ENCODE data around the gene CD164. TPM values are rescaled to one million over a fixed set of nuclear protein-coding genes. Genes with fewer than 3 reads are reported as not detected.

Gene CD164
- total and polyA plus RNA-seq, 2 of the 13 experiments (the other 11 are each of a cell fraction or from before 2014, with no cell fraction given): 222 to 293 TPM

GRCh38 chr6:109374326-109374892, 7.9 kb downstream of the CD164 start:
- Histone ChIP-seq H2AFZ (ENCODE audit: low read length) (no peak overlapping the region), H4K20me1 (ENCODE audit: insufficient read depth, low read length) (peaks cover 28% of the 10 kb centered on the region), H3K9me3 (ENCODE audit: low read length) (no peaks in the 10 kb centered on the region), H3K4me1 (ENCODE audit: insufficient read depth, low read length) (peaks cover 16% of the 10 kb centered on the region), H3K36me3 (replicated peaks in 1 of 2; ENCODE audit: control insufficient read depth in 1 of 2, insufficient read depth in 2 of 2, low read length in 2 of 2) (peaks cover 21 to 88% of the 10 kb centered on the region in 2 experiments), H3K4me2 (ENCODE audit: low read depth, low read length) (no peak overlapping the region), H3K27ac (ENCODE audit: extremely low read length, insufficient read depth, low read length) (no peak overlapping the region), H3K4me3 (replicated peaks in 1 of 3; ENCODE audit: insufficient read depth in 1 of 3, low read depth in 2 of 3, low read length in 3 of 3) (no peak overlapping the region), H3K9ac (ENCODE audit: insufficient read depth, low read depth, low read length) (no peak overlapping the region), H3K79me2 (ENCODE audit: insufficient read depth, low read length) (peaks cover 41% of the 10 kb centered on the region), H3K27me3 (ENCODE audit: control insufficient read depth in 1 of 2, insufficient read depth in 2 of 2, low read length in 2 of 2) (no peaks in the 10 kb centered on the region)
- in situ Hi-C loops (cut with HindIII; ENCODE audit: extremely low pct_ligation_motif_present, low pct_unique_long_range_greater_than_20kb) (no loop called here), intact Hi-C loops (cut with micrococcal nuclease; ENCODE audit: unreplicated experiment) (no loop called here)
- DNase-seq (ENCODE audit: low spot score) (no peak), ATAC-seq (no peak), FAIRE-seq (no peak)
- ChIA-PET CTCF (ENCODE audit: low intra/inter-chr PET ratio, low total read pairs) (no interaction called here), POLR2A (interaction anchor here (2.7 kb wide), 1 partner anchor 9 kb away, joined by 11 read pairs; the partner anchor contains the start of gene CD164)
- no TSS peak for BruUV-seq (replicated peaks)
- WGBS (ENCODE audit: low lambda C conversion rate): 97% methylated on average over 4 of the region's 4 CpGs
- TF ChIP-seq RBFOX2 (IDR thresholded peaks at IDR 0.05; ENCODE audit: low read depth, low read length) (peak; percentile 36; the same call in 1 of the 2 replicates), MEIS1 (CRISPR knock-in tag; IDR thresholded peaks at IDR 0.05; ENCODE audit: borderline replicate concordance) (no peak), POLR2A (IDR thresholded peaks at IDR 0.05; ENCODE audit: insufficient read depth in 1 of 2, low read depth in 2 of 2, low read length in 2 of 2) (0 out of 4 replicates have a peak, but pooled peaks of 1 of the 2 experiments have one; percentile 12)

DNA sequence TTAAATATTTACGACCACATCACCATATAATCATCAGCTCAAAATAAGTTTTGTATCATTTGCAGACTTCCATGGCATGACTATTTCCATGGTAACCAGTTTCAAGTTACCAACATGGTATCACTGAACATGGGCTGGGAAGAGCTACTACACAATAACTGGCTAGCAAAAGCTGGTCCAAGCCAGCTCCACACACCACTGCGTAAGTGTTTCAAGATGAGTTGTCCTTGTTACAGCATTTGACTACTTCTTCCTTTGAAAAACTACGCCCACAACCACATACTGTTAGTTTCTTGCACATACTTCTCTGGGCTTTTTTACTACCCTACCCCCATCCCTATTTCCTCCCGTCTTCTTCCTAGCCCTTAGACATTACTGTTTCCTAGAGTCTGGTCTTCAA, 8.5 kb downstream of the CD164 start:
- peaks cover 10% of the 10 kb centered on the region for H3K4me1 ChIP-seq (ENCODE audit: insufficient read depth, low read length)
- in situ Hi-C loops (cut with HindIII; ENCODE audit: extremely low pct_ligation_motif_present, low pct_unique_long_range_greater_than_20kb) (no loop called here), intact Hi-C loops (cut with micrococcal nuclease; ENCODE audit: unreplicated experiment) (no loop called here)
- ChIA-PET CTCF (ENCODE audit: low intra/inter-chr PET ratio, low total read pairs) (no interaction called here), POLR2A (interaction anchor here (2.7 kb wide), 1 partner anchor 10 kb away, joined by 11 read pairs; the partner anchor contains the start of gene CD164)
- H2AFZ ChIP-seq (ENCODE audit: low read length): no peak overlapping the region
- H3K4me2 ChIP-seq (ENCODE audit: low read depth, low read length): no peak overlapping the region
- H4K20me1 ChIP-seq (ENCODE audit: insufficient read depth, low read length): peaks cover 21% of the 10 kb centered on the region
- ATAC-seq (no peak), FAIRE-seq (no peak), DNase-seq (ENCODE audit: low spot score) (no peak)
- H3K27ac ChIP-seq (ENCODE audit: extremely low read length, insufficient read depth, low read length): no peak overlapping the region
- 99% methylated on average over 4 of the region's 4 CpGs for WGBS (ENCODE audit: low lambda C conversion rate)
- H3K4me3 ChIP-seq (replicated peaks in 1 of 3; ENCODE audit: insufficient read depth in 1 of 3, low read depth in 2 of 3, low read length in 3 of 3): no peak overlapping the region
- no TSS peak for BruUV-seq (replicated peaks)
- peaks cover 19 to 87% of the 10 kb centered on the region in 2 experiments for H3K36me3 ChIP-seq (replicated peaks in 1 of 2; ENCODE audit: control insufficient read depth in 1 of 2, insufficient read depth in 2 of 2, low read length in 2 of 2)
- peaks cover 35% of the 10 kb centered on the region for H3K79me2 ChIP-seq (ENCODE audit: insufficient read depth, low read length)
- H3K9ac ChIP-seq (ENCODE audit: insufficient read depth, low read depth, low read length): no peak overlapping the region
- H3K9me3 ChIP-seq (ENCODE audit: low read length): no peaks in the 10 kb centered on the region
- H3K27me3 ChIP-seq (ENCODE audit: control insufficient read depth in 1 of 2, insufficient read depth in 2 of 2, low read length in 2 of 2): no peaks in the 10 kb centered on the region
- no peak for TF ChIP-seq HIC2 (CRISPR knock-in tag; IDR thresholded peaks at IDR 0.05; ENCODE audit: low read depth)
- TF ChIP-seq NFIB (CRISPR knock-in tag; IDR thresholded peaks at IDR 0.05; ENCODE audit: borderline replicate concordance): no peak
- TF ChIP-seq, protein P1, sequence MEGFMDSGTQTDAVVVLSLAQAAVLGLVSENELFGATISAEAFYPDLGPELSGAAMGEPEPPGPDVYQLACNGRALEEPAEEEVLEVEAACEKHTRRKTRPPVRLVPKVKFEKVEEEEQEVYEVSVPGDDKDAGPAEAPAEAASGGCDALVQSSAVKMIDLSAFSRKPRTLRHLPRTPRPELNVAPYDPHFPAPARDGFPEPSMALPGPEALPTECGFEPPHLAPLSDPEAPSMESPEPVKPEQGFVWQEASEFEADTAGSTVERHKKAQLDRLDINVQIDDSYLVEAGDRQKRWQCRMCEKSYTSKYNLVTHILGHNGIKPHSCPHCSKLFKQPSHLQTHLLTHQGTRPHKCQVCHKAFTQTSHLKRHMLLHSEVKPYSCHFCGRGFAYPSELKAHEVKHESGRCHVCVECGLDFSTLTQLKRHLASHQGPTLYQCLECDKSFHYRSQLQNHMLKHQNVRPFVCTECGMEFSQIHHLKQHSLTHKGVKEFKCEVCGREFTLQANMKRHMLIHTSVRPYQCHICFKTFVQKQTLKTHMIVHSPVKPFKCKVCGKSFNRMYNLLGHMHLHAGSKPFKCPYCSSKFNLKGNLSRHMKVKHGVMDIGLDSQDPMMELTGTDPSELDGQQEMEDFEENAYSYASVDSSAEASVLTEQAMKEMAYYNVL (CRISPR knock-in tag; IDR thresholded peaks at IDR 0.05; ENCODE audit: borderline replicate concordance): no peak
- no peak for TF ChIP-seq ZFYVE20 (CRISPR knock-in tag; IDR thresholded peaks at IDR 0.05; ENCODE audit: borderline replicate concordance, low read depth)
- no peak for TF ChIP-seq ZBTB7A (CRISPR knock-in tag; IDR thresholded peaks at IDR 0.05)
- no peak for TF ChIP-seq ZBTB21 (CRISPR knock-in tag; IDR thresholded peaks at IDR 0.05)
- TF ChIP-seq, protein P2, sequence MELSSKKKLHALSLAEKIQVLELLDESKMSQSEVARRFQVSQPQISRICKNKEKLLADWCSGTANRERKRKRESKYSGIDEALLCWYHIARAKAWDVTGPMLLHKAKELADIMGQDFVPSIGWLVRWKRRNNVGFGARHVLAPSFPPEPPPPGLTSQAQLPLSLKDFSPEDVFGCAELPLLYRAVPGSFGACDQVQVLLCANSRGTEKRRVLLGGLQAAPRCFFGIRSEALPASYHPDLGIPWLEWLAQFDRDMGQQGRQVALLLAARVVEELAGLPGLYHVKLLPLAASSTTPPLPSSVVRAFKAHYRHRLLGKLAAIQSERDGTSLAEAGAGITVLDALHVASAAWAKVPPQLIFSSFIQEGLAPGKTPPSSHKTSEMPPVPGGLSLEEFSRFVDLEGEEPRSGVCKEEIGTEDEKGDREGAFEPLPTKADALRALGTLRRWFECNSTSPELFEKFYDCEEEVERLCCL (CRISPR knock-in tag; IDR thresholded peaks at IDR 0.05; ENCODE audit: borderline replicate concordance): no peak
- no peak for TF ChIP-seq DBP (CRISPR knock-in tag; IDR thresholded peaks at IDR 0.05; ENCODE audit: not compliant biosample characterization)

Data from HepG2 (cell line).